Heart right ventricle (tissue), 16 donors: ENCODE data around the gene TNFRSF4. TPM values are rescaled to one million over a fixed set of nuclear protein-coding genes. Genes with fewer than 3 reads are reported as not detected.

Experiments
- ATAC-seq, 8 donors: fragments of 200-7000 bp; cut with Tn5 transposase; one replicate each; pipeline ENCODE4 v1.9.1; 2020; ENCODE audit warnings: mild to moderate bottlenecking in 8 of 8, moderate library complexity in 8 of 8, moderate number of reproducible peaks in 1 of 8
- DNase-seq, 2 donors: peaks; one replicate each; pipeline ENCODE4 v3.0.0-alpha.2; 2020
- H3K27ac ChIP-seq, 10 donors: fragments of 200-600 bp; sonication (generic) in 2 of 10; one replicate each; pipeline versions ENCODE4 v1.5.0 to v1.8.0; 2020 to 2022; ENCODE audit warnings: mild to moderate bottlenecking in 3 of 10
- H3K27me3 ChIP-seq, 7 donors: fragments of 200-600 bp; one replicate each; pipeline ENCODE4 v1.8.0; 2021 to 2022; ENCODE audit warnings: mild to moderate bottlenecking in 2 of 7
- H3K36me3 ChIP-seq, 9 donors: fragments of 200-600 bp; sonication (generic) in 1 of 9; one replicate each; pipeline versions ENCODE4 v1.5.0 to v1.8.0; 2020 to 2022; ENCODE audit warnings: mild to moderate bottlenecking in 2 of 9
- H3K4me1 ChIP-seq, 9 donors: fragments of 200-600 bp; sonication (generic) in 1 of 9; one replicate each; pipeline versions ENCODE4 v1.5.0 to v1.8.0; 2020 to 2022; ENCODE audit warnings: mild to moderate bottlenecking in 4 of 9
- H3K4me3 ChIP-seq, 10 donors: fragments of 200-600 bp; sonication (generic) in 2 of 10; one replicate each; pipeline versions ENCODE4 v1.5.0 to v1.8.0; 2020 to 2022; ENCODE audit warnings: mild to moderate bottlenecking in 7 of 10, moderate library complexity in 2 of 10
- H3K9me3 ChIP-seq, 11 donors: fragments of 200-600 bp in 10 of 11; sonication (generic) in 2 of 11; one replicate each; pipeline versions ENCODE4 v1.5.0 to v1.8.0; 2013 to 2022; ENCODE audit warnings: mild to moderate bottlenecking in 2 of 11, control low read depth in 1 of 11, moderate library complexity in 1 of 11
- CTCF ChIP-seq, 9 donors: fragments of 200-600 bp; sonication (generic) in 2 of 9; IDR thresholded peaks; one replicate each; pipeline versions ENCODE4 v1.5.0 to v1.8.0; 2021 to 2022; ENCODE audit warnings: antibody characterized with exemption in 9 of 9, mild to moderate bottlenecking in 5 of 9, moderate library complexity in 1 of 9
- whole genome bisulfite sequencing, 2 donors: extraction: QIAGEN DNeasy Blood & Tissue Kit; methylation state at CpG; one replicate each; pipeline ENCODE4 v1.1.7; 2013; ENCODE audit warnings: inconsistent platforms in 1 of 2; 5-methylcytosine and 5-hydroxymethylcytosine counted together
- intact Hi-C, 10 donors: fragments of 100-400 bp; cut with DNase I; formaldehyde crosslinking; loops; one replicate each; pipeline versions ENCODE4 v1.11.1 to v1.14.2; 2022
- polyA plus RNA-seq, 2 donors: library from polyadenylated mRNA; stranded (reverse); fragments of 200-250 nt; gene quantifications; one replicate each; pipeline ENCODE4 v1.2.3, GENCODE V29; 2013
- total RNA-seq, 10 donors: library from RNA; stranded (reverse); fragmentation: NEBNext Ultra II Directional in 3 of 10; extraction: Animal tissue kit (Norgen Biotek cat#: 25700) in 3 of 10; gene quantifications; one replicate each; pipeline versions ENCODE4 v1.2.1 to v1.2.4, GENCODE V29; 2021 to 2023
- donor health status: Arrhythmogenic right ventricular cardiomyopathy.
- donor health status: ischemic (EF 13 %, LVEDD 7.1; RV severe dilation, severe dysfunction).
- donor health status: healthy with polysubstance abuse.
- donor health status: DM: no; HTN: yes; CAD: no.
- donor health status: DM: no; HTN: no; CAD: no.
- donor health status: ischemic (EF 25% LVEDD 6.9; RV normal size, moderate dysfunction).
- donor health status: ischemic (EF 25% LVEDD 5.7; RV mildly dilated, moderate dysfunction).
- donor health status: healthy.
- donor health status: DM: yes; HTN: yes; CAD: no.
- donor health status: Ischemic cardiomyopathy.
- donor health status: ischemic (EF 35%, LVEDD 5.7; RV mildly dilated, moderate dysfunction).
- donor health status: nonischemic (EF 11% LVEDD 7.7; RV severe dilation, severe dysfunction).
- donor health status: DM: yes; HTN: yes; CAD: no.
- donor health status: PGD.
- donor health status: ischemic (EF 29% LVEDD 5.4; RV normal size, mild dysfunction).
- donor health status: nonischemic (EF 23%, LVEDD 6.1; RV moderate dilation, normal function).

Gene TNFRSF4
- total and polyA plus RNA-seq, 12 donors, result 0.52 to 24.8 (median 5.0) TPM

- H3K4me1 ChIP-seq, result peaks cover 0 to 6% (median 0%) of the 10 kb centered on the region in 9 donors
- H3K9me3 ChIP-seq, result no peaks in the 10 kb centered on the region
- 80 to 84% methylated on average over 12 of the region's 12 CpGs for WGBS, 2 donors
- H3K36me3 ChIP-seq, result no peaks in the 10 kb centered on the region
- TF ChIP-seq CTCF (IDR thresholded peaks at IDR 0.05), result no peak
- no peak overlapping the region for H3K4me3 ChIP-seq
- intact Hi-C loops, result no loop called here
- DNase-seq (no peak), ATAC-seq (no peak)
- no peak overlapping the region for H3K27ac ChIP-seq
- peaks cover 0 to 94% (median 85%) of the 10 kb centered on the region in 7 donors for H3K27me3 ChIP-seq
Observed at GRCh38 chr1:1165485-1165884, 48.5 kb downstream of the TNFRSF4 start.

GRCh38 chr1:1164701-1165451 lies 49.1 kb downstream of the TNFRSF4 start:
- TF ChIP-seq CTCF (IDR thresholded peaks at IDR 0.05), result no peak
- ATAC-seq (no peak), DNase-seq (no peak)
- no peak overlapping the region for H3K27ac ChIP-seq
- WGBS, 2 donors, result 35 to 50% methylated on average over 48 of the region's 48 CpGs
- no peaks in the 10 kb centered on the region for H3K36me3 ChIP-seq
- no peak overlapping the region for H3K4me3 ChIP-seq
- H3K4me1 ChIP-seq, result peaks cover 0 to 6% (median 0%) of the 10 kb centered on the region in 9 donors
- no peaks in the 10 kb centered on the region for H3K9me3 ChIP-seq
- intact Hi-C loops, result no loop called here
- peaks cover 0 to 88% (median 79%) of the 10 kb centered on the region in 7 donors for H3K27me3 ChIP-seq

GRCh38 chr1:1164361-1164700 lies 49.6 kb downstream of the TNFRSF4 start:
- 55 to 64% methylated on average over 26 of the region's 26 CpGs for WGBS, 2 donors

DNA sequence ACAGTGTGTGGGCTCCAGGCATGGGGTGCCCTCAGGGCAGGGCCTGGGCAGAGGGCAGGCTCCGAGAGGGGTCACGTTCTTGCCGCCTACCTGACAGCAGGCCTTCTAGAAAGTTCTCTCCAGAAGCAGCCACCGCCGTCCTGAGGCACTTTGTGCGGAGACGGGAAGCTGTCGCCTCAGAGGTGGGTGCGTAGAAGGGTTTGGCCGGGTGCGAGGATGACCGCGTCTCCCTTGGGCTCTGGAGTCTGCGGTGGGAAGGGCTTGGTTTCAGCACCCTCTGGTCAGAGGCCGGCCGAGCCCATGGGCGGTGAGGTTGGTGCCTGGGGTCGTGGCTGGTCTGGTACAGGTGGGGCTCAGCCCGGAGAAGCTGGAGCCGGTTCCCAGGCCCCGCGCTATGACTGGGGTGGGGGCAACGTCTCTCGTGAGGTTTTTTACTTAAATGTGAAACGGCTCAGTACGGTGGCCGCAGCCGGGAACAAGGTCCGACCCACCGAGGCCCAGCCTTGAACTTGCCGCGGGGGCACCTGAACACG lies 50.3 kb downstream of the TNFRSF4 start:
- no peak for DNase-seq
- no peak for TF ChIP-seq CTCF (IDR thresholded peaks at IDR 0.05)
- no peak for ATAC-seq
- H3K27me3 ChIP-seq, result peaks cover 0 to 75% (median 67%) of the 10 kb centered on the region in 7 donors
- whole genome bisulfite sequencing, 2 donors, result 89 to 91% methylated on average over 32 to 33 of the region's 33 CpGs
- intact Hi-C loops, result no loop called here
- no peak overlapping the region for H3K27ac ChIP-seq
- H3K4me3 ChIP-seq, result no peak overlapping the region
- no peaks in the 10 kb centered on the region for H3K36me3 ChIP-seq
- H3K4me1 ChIP-seq, result peaks cover 0 to 10% (median 3%) of the 10 kb centered on the region in 9 donors
- no peaks in the 10 kb centered on the region for H3K9me3 ChIP-seq

More at GRCh38 chr1:1164361-1164700, 49.6 kb downstream of the TNFRSF4 start:
- TF ChIP-seq CTCF (IDR thresholded peaks at IDR 0.05), result no peak
- Histone ChIP-seq H3K4me1 (peaks cover 0 to 6% (median 0%) of the 10 kb centered on the region in 9 donors), H3K27ac (no peak overlapping the region), H3K4me3 (no peak overlapping the region), H3K36me3 (no peaks in the 10 kb centered on the region), H3K9me3 (no peaks in the 10 kb centered on the region), H3K27me3 (peaks cover 0 to 82% (median 74%) of the 10 kb centered on the region in 7 donors)
- ATAC-seq, result no peak
- DNase-seq, result no peak
- intact Hi-C loops, result no loop called here
